ENCODE measurements around the gene OPA1.

GRCh38 chr3:193605876-193606275 lies 12.9 kb downstream of the OPA1 start:
- TF ChIP-seq EZH2phosphoT487 (IDR thresholded peaks at IDR 0.05; ENCODE audit: insufficient read depth, low read depth) (no peak), EZH2 (IDR thresholded peaks at IDR 0.05; ENCODE audit: insufficient read depth, poor library complexity, severe bottlenecking) (no peak)
